GM12878 (cell line): Measurements from ENCODE around the gene SHC3. TPM values are rescaled to one million over a fixed set of nuclear protein-coding genes. Genes with fewer than 3 reads are reported as not detected.

ENCODE experiments used
- ATAC-seq: fragments of 200-7000 bp; cut with Tn5 transposase; 3 replicates; pipeline ENCODE4 v1.9.1; 2020; ENCODE audit warnings: mild to moderate bottlenecking, moderate library complexity
- BruUV-seq: library from RNA; stranded (reverse); fragments of 400-500 nt; replicated peaks from 2 replicates; lab custom pipeline; 2021; lab: Mats Ljungman, UMichigan
- CTCF ChIA-PET: fragments of 300-600 bp; sonication (Branson Sonifier 250); formaldehyde crosslinking; extraction: SDS; loops from one replicate; lab custom pipeline; 2021; ENCODE audit warnings: inconsistent platforms; lab: Yijun Ruan, JAX
- POLR2A ChIA-PET: fragments of 350-600 bp; formaldehyde crosslinking; extraction: SDS; loops from one replicate; lab custom pipeline; 2021; ENCODE audit warnings: inconsistent platforms; lab: Charles Lee
- RAD21 ChIA-PET: fragments of 300-600 bp; sonication (Branson Sonifier 250); formaldehyde crosslinking; loops from one replicate; lab custom pipeline; 2023; ENCODE audit warnings: antibody characterized with exemption; ENCODE audit not compliant: unreplicated experiment; lab: Charles Lee
- SMC1A ChIA-PET: fragments of 300-600 bp; sonication (Branson Sonifier 250); formaldehyde crosslinking; loops from one replicate; lab custom pipeline; 2023; ENCODE audit not compliant: unreplicated experiment, uncharacterized antibody; lab: Charles Lee
- DNase-seq: peaks from one replicate; pipeline ENCODE4 v3.0.0-alpha.2; 2011; ENCODE audit warnings: low read depth, low spot score
- FAIRE-seq: peaks from 3 replicates; lab custom pipeline; 2011; peaks lifted over from hg19 to GRCh38; lab: Jason Lieb, UNC
- H2AFZ ChIP-seq: 2 replicates; pipeline ENCODE4 v1.6.0; 2011; ENCODE audit warnings: low read depth, low read length, control low read depth; ENCODE audit not compliant: control insufficient read depth
- H3K27ac ChIP-seq: 2 replicates; pipeline ENCODE4 v1.5.1; 2011; ENCODE audit warnings: control low read depth; ENCODE audit not compliant: control insufficient read depth, insufficient read depth
- H3K27me3 ChIP-seq, 2 experiments: replicated peaks in 1 of 2; 2 replicates each; pipeline versions ENCODE4 v1.6.0 to v1.6.1; 2011; ENCODE audit warnings: low read length in 1 of 2; ENCODE audit not compliant: control insufficient read depth in 2 of 2, insufficient read depth in 2 of 2
- H3K36me3 ChIP-seq, 2 experiments: 2 replicates each; pipeline ENCODE4 v1.5.1; 2011; ENCODE audit warnings: low read length in 1 of 2; ENCODE audit not compliant: control insufficient read depth in 2 of 2, insufficient read depth in 2 of 2
- H3K4me1 ChIP-seq: 2 replicates; pipeline ENCODE4 v1.6.1; 2011; ENCODE audit warnings: mild to moderate bottlenecking, low read length, moderate library complexity, mixed read lengths; ENCODE audit not compliant: control insufficient read depth, insufficient read depth
- H3K4me2 ChIP-seq: 2 replicates; pipeline ENCODE4 v1.6.0; 2011; ENCODE audit warnings: control low read depth; ENCODE audit not compliant: control insufficient read depth, insufficient read depth
- H3K4me3 ChIP-seq: fragments of 200-600 bp; sonication (generic); 2 replicates; pipeline ENCODE4 v1.5.1; 2016
- H3K79me2 ChIP-seq: 2 replicates; pipeline ENCODE4 v1.6.0; 2011; ENCODE audit warnings: low read length; ENCODE audit not compliant: control insufficient read depth, insufficient read depth
- H3K9ac ChIP-seq: 2 replicates; pipeline ENCODE4 v1.8.0; 2011; ENCODE audit warnings: low read length, control low read depth, mixed read lengths; ENCODE audit not compliant: control insufficient read depth, insufficient read depth
- H3K9me3 ChIP-seq: replicated peaks from 3 replicates; pipeline ENCODE4 v1.5.1; 2011; ENCODE audit warnings: mild to moderate bottlenecking, low read length; ENCODE audit not compliant: control insufficient read depth, insufficient read depth
- H4K20me1 ChIP-seq: 2 replicates; pipeline ENCODE4 v1.6.0; 2011; ENCODE audit not compliant: control insufficient read depth, insufficient read depth
- BMI1 ChIP-seq: fragments of 450-650 bp; IDR thresholded peaks from 2 replicates; pipeline ENCODE4 v1.6.1; 2016; ENCODE audit warnings: mild to moderate bottlenecking, moderate library complexity, borderline replicate concordance
- CHD1 ChIP-seq: IDR thresholded peaks from 2 replicates; pipeline ENCODE4 v1.6.1; 2012; ENCODE audit warnings: low read depth, low read length, improper control_type of control experiment
- ETV6 ChIP-seq, 2 experiments: fragments of 450-650 bp in 1 of 2; IDR thresholded peaks in 1 of 2; conservative IDR thresholded peaks in 1 of 2; 2 replicates each; pipeline ENCODE4 v1.6.1; 2014; ENCODE audit warnings: antibody characterized with exemption in 1 of 2, borderline replicate concordance in 1 of 2, low read depth in 1 of 2, mild to moderate bottlenecking in 1 of 2, moderate library complexity in 1 of 2
- IRF4 ChIP-seq: IDR thresholded peaks from 2 replicates; pipeline ENCODE4 v1.6.1; 2011; ENCODE audit warnings: low read depth, low read length
- KDM1A ChIP-seq: fragments of 200-600 bp; sonication (generic); IDR thresholded peaks from 2 replicates; pipeline ENCODE4 v1.6.1; 2016; ENCODE audit warnings: borderline replicate concordance
- LARP7 ChIP-seq: fragments of 450-650 bp; IDR thresholded peaks from 2 replicates; pipeline ENCODE4 v1.6.1; 2017; ENCODE audit warnings: mild to moderate bottlenecking
- MAX ChIP-seq: IDR thresholded peaks from 2 replicates; pipeline ENCODE4 v1.6.1; 2012; ENCODE audit warnings: low read depth, low read length, improper control_type of control experiment
- MEF2B ChIP-seq: fragments of 450-650 bp; IDR thresholded peaks from 2 replicates; pipeline ENCODE4 v1.6.1; 2018; ENCODE audit warnings: mild to moderate bottlenecking, moderate library complexity; ENCODE audit not compliant: partially characterized antibody, poor library complexity, severe bottlenecking
- PML ChIP-seq: IDR thresholded peaks from 2 replicates; pipeline ENCODE4 v1.6.1; 2012; ENCODE audit warnings: low read length, inconsistent platforms
- RBBP5 ChIP-seq: fragments of 200-600 bp; sonication (generic); conservative IDR thresholded peaks from 2 replicates; pipeline ENCODE4 v1.6.1; 2016
- RFX5 ChIP-seq: IDR thresholded peaks from 2 replicates; pipeline ENCODE4 v1.6.1; 2011; ENCODE audit warnings: low read depth, low read length, improper control_type of control experiment
- SMAD1 ChIP-seq: fragments of 450-650 bp; IDR thresholded peaks from 2 replicates; pipeline ENCODE4 v1.6.1; 2018; ENCODE audit warnings: mild to moderate bottlenecking, low read depth; ENCODE audit not compliant: partially characterized antibody
- SPI1 ChIP-seq: IDR thresholded peaks from 2 replicates; pipeline ENCODE4 v1.6.1; 2011; ENCODE audit warnings: low read depth, mild to moderate bottlenecking, low read length, moderate library complexity, borderline replicate concordance; ENCODE audit not compliant: insufficient read depth
- TAF1 ChIP-seq: IDR thresholded peaks from 2 replicates; pipeline ENCODE4 v1.6.1; 2011; ENCODE audit warnings: mild to moderate bottlenecking, low read depth, low read length, borderline replicate concordance
- TARDBP ChIP-seq: IDR thresholded peaks from 2 replicates; pipeline ENCODE4 v1.6.1; 2016; ENCODE audit warnings: borderline replicate concordance
- TCF3 ChIP-seq: IDR thresholded peaks from 2 replicates; pipeline ENCODE4 v1.6.1; 2012; ENCODE audit warnings: low read depth, mild to moderate bottlenecking, low read length, borderline replicate concordance; ENCODE audit not compliant: insufficient read depth
- WGBS: methylation state at CpG from one replicate; pipeline ENCODE4 v1.1.6; 2016; ENCODE audit warnings: low lambda C conversion rate; ENCODE audit not compliant: insufficient replicate concordance, insufficient coverage; ENCODE audit errors: missing lambda C conversion rate; 5-methylcytosine and 5-hydroxymethylcytosine counted together
- in situ Hi-C: fragments of 300-500 bp; cut with MboI; formaldehyde crosslinking; loops from 9 replicates; pipeline ENCODE4 v1.14.3; 2018; ENCODE audit warnings: mixed read lengths
- intact Hi-C: fragments of 100-400 bp; cut with micrococcal nuclease; formaldehyde crosslinking; loops from one replicate; pipeline ENCODE4 v1.14.2; 2022; ENCODE audit not compliant: unreplicated experiment
- polyA plus RNA-seq, 11 experiments: library from polyadenylated mRNA; depleted of rRNA in 4 of 11; unstranded in 6 of 11; stranded (reverse) in 5 of 11; fragments of >200 nt; fragmentation: Nextera tagmentation in 4 of 11; fragmentation: Illumina TruSeq in 1 of 11; extraction: Ambion mirVana in 4 of 11; extraction: Trizol in 1 of 11; gene quantifications; 1 replicate in 1 of 11; 2 replicates in 10 of 11; pipeline versions ENCODE4 v1.2.1 to v1.2.3, GENCODE V29; 2011 to 2016; ENCODE audit warnings: inconsistent platforms in 2 of 11, missing spikeins in 2 of 11, low read depth in 1 of 11
- total RNA-seq, 4 experiments: library from RNA; depleted of rRNA in 3 of 4; stranded (reverse); fragments of >200 nt in 3 of 4; fragmentation: Illumina TruSeq in 1 of 4; extraction: Trizol in 1 of 4; gene quantifications; 2 replicates each; pipeline versions ENCODE4 v1.2.1 to v1.2.3, GENCODE V29; 2013 to 2021

Gene SHC3
- total and polyA plus RNA-seq, 10 of the 15 experiments (the other 5 are each of a cell fraction or from before 2014, with no cell fraction given): 0.01 to 0.06 TPM; not detected in 8

DNA sequence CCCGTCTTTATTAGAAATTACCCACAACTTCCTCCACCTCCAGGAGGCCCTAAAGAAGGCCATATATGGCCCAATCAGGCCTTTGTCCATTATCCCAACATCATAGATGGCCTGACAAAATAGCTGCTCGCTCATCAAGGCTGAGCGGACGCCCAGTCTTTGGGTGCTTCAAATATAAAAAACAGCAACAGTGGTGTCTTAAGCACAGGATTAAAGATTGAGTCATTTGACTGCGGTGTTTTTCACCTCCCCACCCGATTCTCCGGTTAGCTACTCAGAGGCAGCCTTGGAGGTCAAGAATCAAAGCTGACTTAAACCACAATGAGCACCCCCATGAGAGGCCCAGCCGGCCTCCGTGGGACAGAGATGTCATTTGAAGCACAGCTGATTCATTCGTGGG lies 168.6 kb downstream of the SHC3 start:
- ATAC-seq: no peak
- CTCF ChIA-PET: interaction anchor here (1.1 to 2.3 kb wide), 2 partner anchors 9 to 268 kb away, joined by 4 to 6 read pairs; no protein-coding TSS in a partner anchor

DNA sequence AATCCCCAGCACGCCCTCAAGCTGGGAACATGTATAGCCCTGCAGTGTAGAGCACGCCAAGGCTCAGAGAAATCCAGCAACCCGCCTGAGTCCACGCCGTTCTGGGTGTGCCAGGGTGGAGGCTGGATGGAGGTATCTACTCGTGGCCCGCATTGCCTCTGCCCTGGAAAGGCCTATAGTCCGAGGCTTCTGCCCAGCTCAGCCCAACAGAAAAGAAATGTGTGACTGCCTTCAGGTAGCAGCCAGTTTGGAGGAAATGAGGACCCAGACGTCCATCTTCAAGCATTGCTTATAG lies 169.1 kb downstream of the SHC3 start:
- FAIRE-seq (no peak), ATAC-seq (no peak), DNase-seq (no peak)
- H3K79me2 ChIP-seq: no peaks in the 10 kb centered on the region
- H3K9ac ChIP-seq: no peak overlapping the region
- no peaks in the 10 kb centered on the region for H3K4me1 ChIP-seq
- in situ Hi-C loops: loop anchor here (10.0 kb wide), 1 partner anchor 1055 kb away; a partner anchor contains a TSS
- no peaks in the 10 kb centered on the region; a peak in 1 of 4 replicates for H3K27me3 ChIP-seq
- ChIA-PET SMC1A (no interaction called here), POLR2A (no interaction called here), CTCF (interaction anchor here (1.1 to 2.3 kb wide), 2 partner anchors 9 to 269 kb away, joined by 4 to 6 read pairs; no protein-coding TSS in a partner anchor), RAD21 (interaction anchor here (1.2 kb wide), 1 partner anchor 9 kb away, joined by 3 read pairs; no protein-coding TSS in a partner anchor)
- no peak for TF ChIP-seq SMAD1
- TF ChIP-seq RBBP5: no peak
- no peak for TF ChIP-seq KDM1A
- no peak for TF ChIP-seq MAX
- no peak overlapping the region for H3K4me3 ChIP-seq
- H2AFZ ChIP-seq: no peak overlapping the region
- BruUV-seq: no TSS peak
- intact Hi-C loops: no loop called here
- H3K36me3 ChIP-seq: no peaks in the 10 kb centered on the region
- no peak overlapping the region for H3K27ac ChIP-seq
- H3K4me2 ChIP-seq: no peak overlapping the region
- no peaks in the 10 kb centered on the region for H3K9me3 ChIP-seq
- H4K20me1 ChIP-seq: no peaks in the 10 kb centered on the region
- WGBS: 48% methylated on average over 9 of the region's 9 CpGs

More for the DNA sequence above, 168.6 kb downstream of the SHC3 start:
- BruUV-seq: no TSS peak
- ChIA-PET SMC1A (no interaction called here), RAD21 (interaction anchor here (1.2 kb wide), 1 partner anchor 9 kb away, joined by 3 read pairs; no protein-coding TSS in a partner anchor), POLR2A (no interaction called here)
- Histone ChIP-seq H3K4me3 (no peak overlapping the region), H3K9me3 (no peaks in the 10 kb centered on the region), H3K9ac (no peak overlapping the region), H4K20me1 (no peaks in the 10 kb centered on the region), H2AFZ (no peak overlapping the region), H3K27ac (no peak overlapping the region), H3K79me2 (no peaks in the 10 kb centered on the region), H3K4me2 (no peak overlapping the region), H3K4me1 (no peaks in the 10 kb centered on the region), H3K36me3 (no peaks in the 10 kb centered on the region), H3K27me3 (no peaks in the 10 kb centered on the region; a peak in 1 of 4 replicates)
- intact Hi-C loops (no loop called here), in situ Hi-C loops (no loop called here)
- FAIRE-seq: no peak
- DNase-seq: no peak
- TF ChIP-seq SPI1 (no peak), BMI1 (no peak), TARDBP (no peak), IRF4 (no peak), CHD1 (no peak), RFX5 (no peak), ETV6 (conservative IDR thresholded peaks at IDR 0.05 in 1 of 2, IDR thresholded peaks at IDR 0.05 in 1 of 2; ENCODE audit: borderline replicate concordance in 1 of 2, low read depth in 1 of 2) (no peak), PML (no peak), TAF1 (no peak), MEF2B (no peak), LARP7 (no peak), TCF3 (no peak)
- WGBS: 28% methylated on average over 10 of the region's 10 CpGs
